ENCODE measurements around the gene KSR2. TPM values are rescaled to one million over a fixed set of nuclear protein-coding genes. Genes with fewer than 3 reads are reported as not detected.

Gene KSR2
- total RNA-seq, 1 experiment from 2014 or later: 1.3 TPM

- H3T11ph ChIP-seq (ENCODE audit: low read length): no peak overlapping the region
- no peak overlapping the region for H3K56ac ChIP-seq (ENCODE audit: insufficient read length, low read depth, low read length)
- H3K9ac ChIP-seq (ENCODE audit: extremely low read depth, insufficient read length, low read length): no peak overlapping the region
- H3K27me3 ChIP-seq (ENCODE audit: insufficient read depth, low read length): no peaks in the 10 kb centered on the region
- no peaks in the 10 kb centered on the region for H4K20me1 ChIP-seq (ENCODE audit: control insufficient read depth, insufficient read depth, insufficient read length)
- DNase-seq: no peak
- H4K91ac ChIP-seq (ENCODE audit: insufficient read length, low read depth, low read length): no peak overlapping the region
- Mint-ChIP-seq H3K27me3 (ENCODE audit: low read depth) (no peaks in the 10 kb centered on the region), H3K9me3 (no peaks in the 10 kb centered on the region), H3K27ac (no peak overlapping the region), H3K36me3 (ENCODE audit: insufficient read depth in 1 of 3, low read depth in 3 of 3) (no peaks in the 10 kb centered on the region; a peak in 1 of 7 replicates), H3K4me1 (peaks cover 0 to 5% of the 10 kb centered on the region in 2 experiments; a peak in 2 of 4 replicates), H3K4me3 (no peak overlapping the region)
- H3K4ac ChIP-seq (ENCODE audit: low read depth, low read length): no peak overlapping the region
- no peak overlapping the region for H4K8ac ChIP-seq (replicated peaks; ENCODE audit: insufficient read length, low read depth, low read length)
- no peak overlapping the region for H2BK5ac ChIP-seq (ENCODE audit: insufficient read length, low read length)
- TF ChIP-seq CTCF (conservative IDR thresholded peaks at IDR 0.05): no peak
- no peak overlapping the region for H3K18ac ChIP-seq (ENCODE audit: insufficient read length, low read depth, low read length)
- no peak overlapping the region for H3K23ac ChIP-seq (ENCODE audit: insufficient read length, low read depth, low read length)
- no peaks in the 10 kb centered on the region for H3K4me1 ChIP-seq (ENCODE audit: insufficient read depth, low read length)
- H2BK15ac ChIP-seq (ENCODE audit: low read depth, low read length): no peak overlapping the region
- no peak overlapping the region for H2AFZ ChIP-seq (ENCODE audit: low read length)
- H3K27ac ChIP-seq (ENCODE audit: insufficient read length, low read depth, low read length): no peak overlapping the region
- H3K79me2 ChIP-seq (ENCODE audit: insufficient read depth, low read length): no peaks in the 10 kb centered on the region
- H3K4me2 ChIP-seq (ENCODE audit: insufficient read depth, insufficient read length, low read length): no peak overlapping the region
- H2AK5ac ChIP-seq (ENCODE audit: insufficient read length, low read length): no peak overlapping the region
- H2BK20ac ChIP-seq (ENCODE audit: low read depth, low read length, poor library complexity, severe bottlenecking): no peak overlapping the region
- H3K9me3 ChIP-seq (ENCODE audit: control insufficient read depth, low read depth, low read length): no peaks in the 10 kb centered on the region
- no peak overlapping the region for H4K5ac ChIP-seq (ENCODE audit: insufficient read length, low read depth, low read length)
- H2BK12ac ChIP-seq (ENCODE audit: insufficient read length, low read depth, low read length): no peak overlapping the region
- no CpG with 5 or more reads among the region's 1 CpG for WGBS (ENCODE audit: extremely low coverage, insufficient read length, low lambda C conversion rate)
- no peaks in the 10 kb centered on the region for H3K79me1 ChIP-seq (ENCODE audit: insufficient read depth, low read depth, low read length, poor library complexity, severe bottlenecking)
- H3K14ac ChIP-seq (ENCODE audit: insufficient read depth, low read length): no peak overlapping the region
- no peaks in the 10 kb centered on the region for H3K23me2 ChIP-seq (ENCODE audit: insufficient read length, low read depth, low read length, poor library complexity, severe bottlenecking)
- no peak overlapping the region for H2BK120ac ChIP-seq (ENCODE audit: low read depth, low read length, poor library complexity, severe bottlenecking)
Measured at GRCh38 chr12:117522559-117522958, 446.2 kb downstream of the KSR2 start.

Data from H9 (cell line).